HCT116 (cell line): ENCODE results near the gene ERMAP.

Experiments used
- FOSL1 ChIP-seq: IDR thresholded peaks from 2 replicates; pipeline ENCODE4 v1.6.1; 2012; ENCODE audit warnings: low read depth
- TF ChIP-seq, protein P1 (sequence below), 3 experiments: fragments of 200-600 bp in 1 of 3; sonication (generic) in 1 of 3; IDR thresholded peaks in 2 of 3; conservative IDR thresholded peaks in 1 of 3; 2 replicates each; pipeline ENCODE4 v1.5.1; 2012 to 2017; ENCODE audit warnings: low read depth in 2 of 3, low read length in 2 of 3, antibody characterized with exemption in 1 of 3, borderline replicate concordance in 1 of 3, control low read depth in 1 of 3, mild to moderate bottlenecking in 1 of 3, mixed read lengths in 1 of 3, mixed run types in 1 of 3, moderate library complexity in 1 of 3; ENCODE audit not compliant: insufficient read depth in 1 of 3

- TF ChIP-seq FOSL1, result no peak
- TF ChIP-seq, protein P1, sequence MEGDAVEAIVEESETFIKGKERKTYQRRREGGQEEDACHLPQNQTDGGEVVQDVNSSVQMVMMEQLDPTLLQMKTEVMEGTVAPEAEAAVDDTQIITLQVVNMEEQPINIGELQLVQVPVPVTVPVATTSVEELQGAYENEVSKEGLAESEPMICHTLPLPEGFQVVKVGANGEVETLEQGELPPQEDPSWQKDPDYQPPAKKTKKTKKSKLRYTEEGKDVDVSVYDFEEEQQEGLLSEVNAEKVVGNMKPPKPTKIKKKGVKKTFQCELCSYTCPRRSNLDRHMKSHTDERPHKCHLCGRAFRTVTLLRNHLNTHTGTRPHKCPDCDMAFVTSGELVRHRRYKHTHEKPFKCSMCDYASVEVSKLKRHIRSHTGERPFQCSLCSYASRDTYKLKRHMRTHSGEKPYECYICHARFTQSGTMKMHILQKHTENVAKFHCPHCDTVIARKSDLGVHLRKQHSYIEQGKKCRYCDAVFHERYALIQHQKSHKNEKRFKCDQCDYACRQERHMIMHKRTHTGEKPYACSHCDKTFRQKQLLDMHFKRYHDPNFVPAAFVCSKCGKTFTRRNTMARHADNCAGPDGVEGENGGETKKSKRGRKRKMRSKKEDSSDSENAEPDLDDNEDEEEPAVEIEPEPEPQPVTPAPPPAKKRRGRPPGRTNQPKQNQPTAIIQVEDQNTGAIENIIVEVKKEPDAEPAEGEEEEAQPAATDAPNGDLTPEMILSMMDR (IDR thresholded peaks at IDR 0.05 in 2 of 3, conservative IDR thresholded peaks at IDR 0.05 in 1 of 3; ENCODE audit: borderline replicate concordance in 1 of 3, insufficient read depth in 1 of 3, low read depth in 2 of 3, low read length in 2 of 3), result no peak
Measured at GRCh38 chr1:42887366-42887765, 70.4 kb downstream of the ERMAP start.
